ENCODE data around the gene SNED1. TPM values are rescaled to one million over a fixed set of nuclear protein-coding genes. Genes with fewer than 3 reads are reported as not detected.

The SNED1 gene
- total RNA-seq, 1 experiment from 2014 or later = 3.2 TPM

DNA sequence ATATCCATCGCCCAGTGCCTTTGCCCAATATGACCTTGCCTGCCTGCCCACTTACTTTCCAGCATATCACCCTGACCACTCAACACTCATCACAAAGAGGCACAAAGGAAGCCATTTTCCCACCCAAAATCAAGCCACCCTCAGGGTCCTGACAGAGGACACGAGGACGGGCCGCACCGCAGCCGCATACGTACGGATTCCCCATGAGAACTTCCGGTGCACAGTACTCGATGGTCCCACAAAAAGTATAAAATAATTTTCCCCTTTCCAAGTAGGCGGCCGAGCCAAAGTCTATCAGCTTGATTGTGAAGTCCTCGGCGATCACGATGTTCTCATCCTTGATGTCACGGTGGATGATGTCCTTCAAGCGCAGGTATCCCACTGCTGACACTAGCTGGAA is 113.6 kb downstream of the SNED1 start:
- H3K4me1 Mint-ChIP-seq = no peaks in the 10 kb centered on the region
- peaks cover 24% of the 10 kb centered on the region; the same call in 1 of the 2 replicates for H3K36me3 Mint-ChIP-seq
- ChIA-PET CTCF (no interaction called here), POLR2A (no interaction called here)
- no peak for DNase-seq (ENCODE audit: low spot score)
- no peak for TF ChIP-seq TEAD4 (CRISPR knock-in tag; IDR thresholded peaks at IDR 0.05)
- no peak overlapping the region for H3K27ac Mint-ChIP-seq
- no peaks in the 10 kb centered on the region for H3K27me3 Mint-ChIP-seq (ENCODE audit: low read depth)
- no peak overlapping the region for H3K4me3 Mint-ChIP-seq
- no peaks in the 10 kb centered on the region for H3K9me3 Mint-ChIP-seq
- no peak for ATAC-seq

- ATAC-seq = no peak
- Mint-ChIP-seq H3K27ac (no peak overlapping the region), H3K36me3 (peaks cover 24% of the 10 kb centered on the region; the same call in 1 of the 2 replicates), H3K27me3 (ENCODE audit: low read depth) (no peaks in the 10 kb centered on the region), H3K4me3 (no peak overlapping the region), H3K4me1 (no peaks in the 10 kb centered on the region), H3K9me3 (no peaks in the 10 kb centered on the region)
- no peak for TF ChIP-seq AR (CRISPR knock-in tag; IDR thresholded peaks at IDR 0.05)
- TF ChIP-seq MLX (CRISPR knock-in tag; IDR thresholded peaks at IDR 0.05) = no peak
- TF ChIP-seq MXD4 (CRISPR knock-in tag; IDR thresholded peaks at IDR 0.05; ENCODE audit: borderline replicate concordance) = no peak
- no peak for TF ChIP-seq JAZF1 (CRISPR knock-in tag; IDR thresholded peaks at IDR 0.05)
- no peak for TF ChIP-seq SP1 (CRISPR knock-in tag; conservative IDR thresholded peaks at IDR 0.05)
- TF ChIP-seq USF2 (CRISPR knock-in tag; IDR thresholded peaks at IDR 0.05) = no peak
- no peak for TF ChIP-seq SMAD3 (CRISPR knock-in tag; IDR thresholded peaks at IDR 0.05; ENCODE audit: borderline replicate concordance)
- TF ChIP-seq CREM (CRISPR knock-in tag; IDR thresholded peaks at IDR 0.05) = no peak
- ChIA-PET POLR2A (no interaction called here), CTCF (no interaction called here)
- DNase-seq (ENCODE audit: low spot score) = no peak
Observed at GRCh38 chr2:241112592-241112991, 114.2 kb downstream of the SNED1 start.

GRCh38 chr2:241114836-241115235 is 116.4 kb downstream of the SNED1 start:
- Mint-ChIP-seq H3K4me1 (no peaks in the 10 kb centered on the region), H3K9me3 (no peaks in the 10 kb centered on the region), H3K27me3 (ENCODE audit: low read depth) (no peaks in the 10 kb centered on the region), H3K27ac (no peak overlapping the region), H3K4me3 (no peak overlapping the region), H3K36me3 (peaks cover 24% of the 10 kb centered on the region; the same call in 1 of the 2 replicates)
- POLR2A ChIA-PET = no interaction called here
- ATAC-seq = no peak
- CTCF ChIA-PET = no interaction called here
- no peak for DNase-seq (ENCODE audit: low spot score)
- TF ChIP-seq CTCF (IDR thresholded peaks at IDR 0.05) = no peak
- TF ChIP-seq, protein P1, sequence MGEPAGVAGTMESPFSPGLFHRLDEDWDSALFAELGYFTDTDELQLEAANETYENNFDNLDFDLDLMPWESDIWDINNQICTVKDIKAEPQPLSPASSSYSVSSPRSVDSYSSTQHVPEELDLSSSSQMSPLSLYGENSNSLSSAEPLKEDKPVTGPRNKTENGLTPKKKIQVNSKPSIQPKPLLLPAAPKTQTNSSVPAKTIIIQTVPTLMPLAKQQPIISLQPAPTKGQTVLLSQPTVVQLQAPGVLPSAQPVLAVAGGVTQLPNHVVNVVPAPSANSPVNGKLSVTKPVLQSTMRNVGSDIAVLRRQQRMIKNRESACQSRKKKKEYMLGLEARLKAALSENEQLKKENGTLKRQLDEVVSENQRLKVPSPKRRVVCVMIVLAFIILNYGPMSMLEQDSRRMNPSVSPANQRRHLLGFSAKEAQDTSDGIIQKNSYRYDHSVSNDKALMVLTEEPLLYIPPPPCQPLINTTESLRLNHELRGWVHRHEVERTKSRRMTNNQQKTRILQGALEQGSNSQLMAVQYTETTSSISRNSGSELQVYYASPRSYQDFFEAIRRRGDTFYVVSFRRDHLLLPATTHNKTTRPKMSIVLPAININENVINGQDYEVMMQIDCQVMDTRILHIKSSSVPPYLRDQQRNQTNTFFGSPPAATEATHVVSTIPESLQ (CRISPR knock-in tag; IDR thresholded peaks at IDR 0.05) = no peak
- TF ChIP-seq E2F1 (CRISPR knock-in tag; IDR thresholded peaks at IDR 0.05) = no peak
- no peak for TF ChIP-seq CBFB (CRISPR knock-in tag; IDR thresholded peaks at IDR 0.05; ENCODE audit: low read depth)
- TF ChIP-seq MXD4 (CRISPR knock-in tag; IDR thresholded peaks at IDR 0.05; ENCODE audit: borderline replicate concordance) = no peak
- TF ChIP-seq GTF2I (CRISPR knock-in tag; conservative IDR thresholded peaks at IDR 0.05) = no peak
- no peak for TF ChIP-seq JAZF1 (CRISPR knock-in tag; IDR thresholded peaks at IDR 0.05)
- TF ChIP-seq PRRX2 (CRISPR knock-in tag; IDR thresholded peaks at IDR 0.05) = no peak
- TF ChIP-seq CREM (CRISPR knock-in tag; IDR thresholded peaks at IDR 0.05) = no peak
- TF ChIP-seq ATF3 (CRISPR knock-in tag; conservative IDR thresholded peaks at IDR 0.05) = no peak
- TF ChIP-seq ZNF232 (CRISPR knock-in tag; IDR thresholded peaks at IDR 0.05) = no peak
- TF ChIP-seq FOXP1 (CRISPR knock-in tag; IDR thresholded peaks at IDR 0.05; ENCODE audit: borderline replicate concordance) = no peak
- TF ChIP-seq ZBTB21 (CRISPR knock-in tag; IDR thresholded peaks at IDR 0.05; ENCODE audit: borderline replicate concordance) = no peak
- TF ChIP-seq NR3C1 (CRISPR knock-in tag; conservative IDR thresholded peaks at IDR 0.05; ENCODE audit: low read depth) = no peak
- TF ChIP-seq, protein P2, sequence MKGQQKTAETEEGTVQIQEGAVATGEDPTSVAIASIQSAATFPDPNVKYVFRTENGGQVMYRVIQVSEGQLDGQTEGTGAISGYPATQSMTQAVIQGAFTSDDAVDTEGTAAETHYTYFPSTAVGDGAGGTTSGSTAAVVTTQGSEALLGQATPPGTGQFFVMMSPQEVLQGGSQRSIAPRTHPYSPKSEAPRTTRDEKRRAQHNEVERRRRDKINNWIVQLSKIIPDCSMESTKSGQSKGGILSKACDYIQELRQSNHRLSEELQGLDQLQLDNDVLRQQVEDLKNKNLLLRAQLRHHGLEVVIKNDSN (CRISPR knock-in tag; IDR thresholded peaks at IDR 0.05) = no peak
- TF ChIP-seq RELA (CRISPR knock-in tag; IDR thresholded peaks at IDR 0.05; ENCODE audit: borderline replicate concordance) = no peak
- no peak for TF ChIP-seq CREB1 (CRISPR knock-in tag; IDR thresholded peaks at IDR 0.05)
